Tibial artery (tissue), 4 donors: ENCODE results near the gene NANS.
A peak's percentile ranks its signal among the peaks of the same experiment; 100 is the strongest.

ENCODE experiments used
- DNase-seq, 2 donors: peaks; one replicate each; pipeline ENCODE4 v3.0.0-alpha.2; 2019
- H3K27ac ChIP-seq, 2 donors: fragments of 200-600 bp; sonication (generic) in 1 of 2; 1 replicate in 1 of 2; 2 replicates in 1 of 2; pipeline ENCODE4 v1.5.1; 2018 to 2019; ENCODE audit warnings: mild to moderate bottlenecking in 1 of 2
- H3K27me3 ChIP-seq, 2 donors: fragments of 200-600 bp; sonication (generic) in 1 of 2; one replicate each; pipeline versions ENCODE4 v1.5.1 to v1.6.0; 2016 to 2019
- H3K36me3 ChIP-seq, 3 donors: fragments of 200-600 bp; sonication (generic) in 2 of 3; one replicate each; pipeline ENCODE4 v1.5.1; 2016 to 2019; ENCODE audit warnings: mild to moderate bottlenecking in 2 of 3
- H3K4me1 ChIP-seq, 4 donors: fragments of 200-600 bp; sonication (generic) in 2 of 4; 1 replicate in 3 of 4; 2 replicates in 1 of 4; pipeline ENCODE4 v1.5.1; 2016 to 2019
- H3K4me3 ChIP-seq, 2 donors: fragments of 200-600 bp; sonication (generic) in 1 of 2; 1 replicate in 1 of 2; 2 replicates in 1 of 2; pipeline ENCODE4 v1.5.1; 2018 to 2019; ENCODE audit warnings: mild to moderate bottlenecking in 2 of 2
- H3K9me3 ChIP-seq, 3 donors: fragments of 200-600 bp; sonication (generic) in 1 of 3; one replicate each; pipeline ENCODE4 v1.5.1; 2016 to 2019
- intact Hi-C: fragments of 100-400 bp; cut with DNase I; formaldehyde crosslinking; loops from one replicate; pipeline ENCODE4 v1.15.0; 2023; ENCODE audit warnings: low total_unique reads
- TF ChIP-seq, protein P1 (sequence below), 2 experiments: fragments of 200-600 bp in 1 of 2; fragments of 450-650 bp in 1 of 2; IDR thresholded peaks; one replicate each; pipeline ENCODE4 v1.5.1; 2017 to 2019; ENCODE audit warnings: antibody characterized with exemption in 2 of 2, mild to moderate bottlenecking in 1 of 2, moderate library complexity in 1 of 2

The NANS gene

GRCh38 chr9:98020476-98021145 lies 35.9 kb upstream of the NANS start:
- Histone ChIP-seq H3K4me1 (no peaks in the 10 kb centered on the region), H3K27me3 (no peaks in the 10 kb centered on the region), H3K9me3 (no peaks in the 10 kb centered on the region), H3K4me3 (no peak overlapping the region), H3K36me3 (peaks cover 36 to 61% (median 55%) of the 10 kb centered on the region in 3 donors), H3K27ac (no peak overlapping the region)
- intact Hi-C loops: no loop called here
- DNase-seq: no peak
- TF ChIP-seq, protein P1, sequence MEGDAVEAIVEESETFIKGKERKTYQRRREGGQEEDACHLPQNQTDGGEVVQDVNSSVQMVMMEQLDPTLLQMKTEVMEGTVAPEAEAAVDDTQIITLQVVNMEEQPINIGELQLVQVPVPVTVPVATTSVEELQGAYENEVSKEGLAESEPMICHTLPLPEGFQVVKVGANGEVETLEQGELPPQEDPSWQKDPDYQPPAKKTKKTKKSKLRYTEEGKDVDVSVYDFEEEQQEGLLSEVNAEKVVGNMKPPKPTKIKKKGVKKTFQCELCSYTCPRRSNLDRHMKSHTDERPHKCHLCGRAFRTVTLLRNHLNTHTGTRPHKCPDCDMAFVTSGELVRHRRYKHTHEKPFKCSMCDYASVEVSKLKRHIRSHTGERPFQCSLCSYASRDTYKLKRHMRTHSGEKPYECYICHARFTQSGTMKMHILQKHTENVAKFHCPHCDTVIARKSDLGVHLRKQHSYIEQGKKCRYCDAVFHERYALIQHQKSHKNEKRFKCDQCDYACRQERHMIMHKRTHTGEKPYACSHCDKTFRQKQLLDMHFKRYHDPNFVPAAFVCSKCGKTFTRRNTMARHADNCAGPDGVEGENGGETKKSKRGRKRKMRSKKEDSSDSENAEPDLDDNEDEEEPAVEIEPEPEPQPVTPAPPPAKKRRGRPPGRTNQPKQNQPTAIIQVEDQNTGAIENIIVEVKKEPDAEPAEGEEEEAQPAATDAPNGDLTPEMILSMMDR (IDR thresholded peaks at IDR 0.05): no peak

DNA sequence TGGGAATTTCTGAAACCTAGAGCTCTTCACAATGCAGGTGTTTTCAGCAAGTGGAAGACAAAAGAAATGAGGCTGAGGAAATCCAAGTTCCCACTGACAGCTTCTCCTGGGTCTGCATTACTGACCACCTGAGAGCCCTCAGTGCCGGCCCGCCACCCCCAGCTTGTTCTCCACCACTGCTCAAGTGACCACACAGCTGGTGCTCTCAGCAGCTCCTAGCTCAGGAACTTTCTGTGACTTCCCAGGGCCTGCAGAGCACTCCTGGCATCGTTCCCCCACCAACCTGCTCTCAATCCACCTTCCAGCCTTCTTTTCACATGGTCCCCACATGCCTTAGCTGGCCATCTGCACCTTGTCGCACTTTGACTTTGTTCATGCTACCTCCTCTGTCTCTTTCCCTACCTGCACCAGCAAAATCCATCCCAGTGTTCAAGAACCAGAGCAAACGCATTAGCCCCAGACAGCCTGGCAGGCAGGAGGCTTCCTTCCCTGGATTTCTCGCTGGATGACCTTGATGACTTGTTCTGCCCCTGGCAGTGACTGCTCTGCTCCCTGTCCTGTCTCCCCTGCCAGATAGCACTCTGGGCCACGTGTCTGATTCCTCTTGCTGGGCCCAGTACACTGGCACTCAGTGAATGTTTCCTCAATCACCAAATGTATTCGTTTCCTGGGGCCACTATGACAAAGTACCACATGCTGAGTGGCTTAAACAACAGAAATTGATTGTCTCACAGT lies 35.1 kb upstream of the NANS start:
- H3K4me1 ChIP-seq: no peaks in the 10 kb centered on the region
- H3K36me3 ChIP-seq: peaks cover 28 to 53% (median 46%) of the 10 kb centered on the region in 3 donors
- no peak overlapping the region for H3K4me3 ChIP-seq
- TF ChIP-seq, protein P1 (IDR thresholded peaks at IDR 0.05): no peak
- DNase-seq: no peak
- no peaks in the 10 kb centered on the region for H3K27me3 ChIP-seq
- H3K27ac ChIP-seq: no peak overlapping the region
- no peaks in the 10 kb centered on the region for H3K9me3 ChIP-seq
- intact Hi-C loops: no loop called here

- Histone ChIP-seq H3K9me3 (no peaks in the 10 kb centered on the region), H3K36me3 (peaks cover 19 to 43% (median 36%) of the 10 kb centered on the region in 3 donors), H3K4me3 (no peak overlapping the region), H3K4me1 (no peaks in the 10 kb centered on the region), H3K27me3 (no peaks in the 10 kb centered on the region), H3K27ac (peak overlapping the region in 1 of 2 donors; percentile 11)
- DNase-seq: no peak
- TF ChIP-seq, protein P1 (IDR thresholded peaks at IDR 0.05): no peak
- intact Hi-C loops: no loop called here
Observed at GRCh38 chr9:98022447-98022846, 34.1 kb upstream of the NANS start.

DNA sequence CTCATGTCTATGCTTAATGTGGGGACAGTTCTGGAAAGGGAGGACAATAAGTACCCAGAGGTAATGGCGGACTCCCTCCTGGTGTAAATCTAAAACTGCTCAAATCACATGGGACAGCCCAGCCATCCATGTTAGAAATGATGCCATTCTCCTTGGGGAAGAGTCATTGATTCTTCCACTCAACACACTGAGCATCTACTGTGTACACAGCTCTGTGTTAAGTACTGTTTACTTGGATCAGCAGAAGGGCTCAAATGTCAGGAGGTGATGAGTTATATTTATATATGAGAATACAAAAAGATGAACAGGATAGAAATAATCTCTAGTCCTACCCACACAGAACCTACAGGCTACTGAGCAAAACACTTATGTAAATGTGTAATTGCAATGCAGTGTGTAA lies 31.8 kb upstream of the NANS start:
- Histone ChIP-seq H3K4me1 (no peaks in the 10 kb centered on the region), H3K9me3 (no peaks in the 10 kb centered on the region), H3K4me3 (no peak overlapping the region), H3K36me3 (peaks cover 5 to 20% (median 14%) of the 10 kb centered on the region in 3 donors), H3K27me3 (no peaks in the 10 kb centered on the region), H3K27ac (no peak overlapping the region)
- no peak for DNase-seq
- TF ChIP-seq, protein P1 (IDR thresholded peaks at IDR 0.05): no peak
- intact Hi-C loops: no loop called here

- no peak overlapping the region for H3K27ac ChIP-seq
- peaks cover 0 to 8% of the 10 kb centered on the region in 2 donors for H3K27me3 ChIP-seq
- no peak for DNase-seq
- H3K9me3 ChIP-seq: no peaks in the 10 kb centered on the region
- no peaks in the 10 kb centered on the region for H3K36me3 ChIP-seq
- peaks cover 0 to 10% (median 6%) of the 10 kb centered on the region in 4 donors for H3K4me1 ChIP-seq
- H3K4me3 ChIP-seq: no peak overlapping the region
- TF ChIP-seq, protein P1 (IDR thresholded peaks at IDR 0.05): no peak
- intact Hi-C loops: loop anchor here (5.0 kb wide), 1 partner anchor 109 kb away; the partner anchor contains the start of gene TRMO
Observed at GRCh38 chr9:98031169-98031568, 25.4 kb upstream of the NANS start.
